GM19193 (cell line): ENCODE measurements around the gene MICAL3.

Experiments
- POLR2A ChIP-seq: IDR thresholded peaks from 4 replicates; pipeline ENCODE4 v1.6.1; 2011; ENCODE audit not compliant: insufficient read depth, insufficient read length; ENCODE audit errors: extremely low read depth

MICAL3 gene

DNA sequence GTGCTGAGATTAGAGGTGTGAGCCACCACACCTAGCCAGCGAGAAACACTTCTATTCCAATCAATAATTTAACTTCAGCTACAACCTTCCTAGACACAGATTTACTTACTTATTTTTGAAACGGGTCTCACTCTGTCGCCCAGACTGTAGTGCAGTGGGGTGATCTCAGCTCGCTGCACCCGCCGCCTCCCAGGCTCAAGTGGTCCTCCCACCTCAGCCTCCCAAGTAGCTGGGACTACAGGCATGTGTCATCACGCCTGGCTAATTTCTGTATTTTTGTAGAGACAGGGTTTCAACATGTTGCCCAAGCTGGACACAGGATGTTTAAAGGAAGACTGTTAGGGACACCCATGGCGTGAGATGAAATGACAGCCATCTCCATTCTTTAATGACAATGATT is 61.3 kb downstream of the MICAL3 start:
- no peak for TF ChIP-seq POLR2A

- TF ChIP-seq POLR2A: no peak
Measured at GRCh38 chr22:17962168-17962567, 62.2 kb downstream of the MICAL3 start.

DNA sequence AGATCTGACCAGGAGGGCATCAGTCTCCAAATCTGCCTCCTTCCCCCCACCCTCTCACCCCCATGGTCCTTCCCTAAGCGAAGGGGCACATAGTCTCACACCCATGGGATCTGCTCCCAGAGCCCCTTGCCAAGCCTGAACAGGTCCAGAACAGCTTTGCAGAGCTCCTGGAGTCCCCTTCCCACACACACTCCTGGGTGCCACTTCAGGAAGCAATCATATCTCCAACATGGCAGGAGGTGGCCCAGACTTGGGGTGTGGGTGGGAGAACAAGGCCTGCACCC is 63.0 kb downstream of the MICAL3 start:
- no peak for TF ChIP-seq POLR2A

DNA sequence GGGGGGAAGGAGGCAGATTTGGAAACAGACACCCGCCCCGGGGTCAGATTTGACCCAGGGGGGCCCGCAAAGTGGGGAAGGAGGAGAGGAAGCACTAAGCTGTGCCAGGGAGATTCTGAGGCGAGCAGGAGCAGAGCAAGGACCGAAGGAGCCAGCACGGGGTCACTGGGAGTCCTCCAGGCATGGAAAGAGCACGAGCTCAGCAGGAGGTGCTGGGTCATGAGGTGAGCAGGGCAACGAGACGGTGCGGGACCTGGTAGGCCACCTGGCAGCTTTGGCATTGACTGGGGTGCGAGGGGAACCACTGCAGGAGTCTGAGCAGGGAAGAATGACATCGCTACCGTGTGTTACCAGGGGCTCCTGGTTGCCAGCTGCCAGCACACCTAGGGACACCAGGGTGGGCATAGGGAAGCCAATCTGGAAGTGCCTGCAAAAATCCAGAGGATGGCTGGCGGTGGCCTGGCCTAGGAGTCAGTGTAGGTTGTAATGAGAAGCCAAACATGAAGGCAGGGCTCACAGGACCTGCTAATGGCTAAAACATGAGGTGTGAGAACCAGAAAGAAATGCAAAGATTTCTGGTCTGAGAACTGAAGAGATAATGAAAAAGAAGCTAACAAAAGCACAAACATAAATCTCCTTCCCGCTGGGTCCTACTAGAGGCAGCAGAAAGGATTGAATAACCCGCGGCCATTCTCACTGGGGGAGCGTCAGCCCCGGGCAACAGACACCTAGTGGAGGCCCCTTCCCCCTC is 63.5 kb downstream of the MICAL3 start:
- no peak for TF ChIP-seq POLR2A

GRCh38 chr22:17960011-17960410 is 64.3 kb downstream of the MICAL3 start:
- no peak for TF ChIP-seq POLR2A

DNA sequence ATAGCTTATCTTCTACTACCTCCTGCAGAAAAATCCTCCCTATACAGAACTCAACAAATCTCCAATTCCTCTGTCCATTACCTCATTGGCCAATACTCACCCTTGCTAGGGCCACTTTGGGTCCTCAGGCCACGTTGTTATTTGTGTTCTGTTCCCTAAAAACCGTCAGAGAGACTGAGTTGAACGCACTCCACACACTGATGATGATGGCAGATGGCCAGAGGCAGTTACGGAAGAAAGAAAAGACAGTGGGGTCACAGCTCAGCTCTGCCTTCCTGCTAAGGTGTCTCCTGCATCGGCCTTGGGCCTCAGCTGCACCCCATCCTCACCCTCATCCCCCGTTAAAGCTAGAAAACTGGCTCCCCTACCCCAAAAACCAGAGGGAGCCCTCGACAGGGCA is 66.2 kb downstream of the MICAL3 start:
- TF ChIP-seq POLR2A: no peak

- no peak for TF ChIP-seq POLR2A
Measured at GRCh38 chr22:17957693-17958092, 66.7 kb downstream of the MICAL3 start.

GRCh38 chr22:17957204-17957603 is 67.2 kb downstream of the MICAL3 start:
- no peak for TF ChIP-seq POLR2A

DNA sequence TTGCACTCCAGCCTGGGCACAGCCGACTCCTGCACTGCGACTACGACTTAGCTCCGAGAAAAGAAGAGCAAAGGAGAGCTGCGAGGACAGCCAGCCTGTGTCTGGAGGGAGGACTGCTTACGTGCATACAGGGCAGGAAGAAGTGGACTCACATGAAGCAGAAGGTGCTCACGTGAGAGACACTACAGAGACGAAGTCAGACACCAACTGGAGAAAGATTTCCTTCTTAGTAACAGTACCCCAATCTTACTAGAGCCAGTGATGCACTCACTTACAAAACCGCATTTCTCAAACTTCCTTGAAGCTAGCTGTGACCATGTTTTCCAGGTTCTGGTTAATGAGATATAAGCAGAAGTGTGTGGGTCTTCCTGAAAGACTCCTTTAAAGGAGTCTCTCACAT is 67.7 kb downstream of the MICAL3 start:
- TF ChIP-seq POLR2A: no peak

DNA sequence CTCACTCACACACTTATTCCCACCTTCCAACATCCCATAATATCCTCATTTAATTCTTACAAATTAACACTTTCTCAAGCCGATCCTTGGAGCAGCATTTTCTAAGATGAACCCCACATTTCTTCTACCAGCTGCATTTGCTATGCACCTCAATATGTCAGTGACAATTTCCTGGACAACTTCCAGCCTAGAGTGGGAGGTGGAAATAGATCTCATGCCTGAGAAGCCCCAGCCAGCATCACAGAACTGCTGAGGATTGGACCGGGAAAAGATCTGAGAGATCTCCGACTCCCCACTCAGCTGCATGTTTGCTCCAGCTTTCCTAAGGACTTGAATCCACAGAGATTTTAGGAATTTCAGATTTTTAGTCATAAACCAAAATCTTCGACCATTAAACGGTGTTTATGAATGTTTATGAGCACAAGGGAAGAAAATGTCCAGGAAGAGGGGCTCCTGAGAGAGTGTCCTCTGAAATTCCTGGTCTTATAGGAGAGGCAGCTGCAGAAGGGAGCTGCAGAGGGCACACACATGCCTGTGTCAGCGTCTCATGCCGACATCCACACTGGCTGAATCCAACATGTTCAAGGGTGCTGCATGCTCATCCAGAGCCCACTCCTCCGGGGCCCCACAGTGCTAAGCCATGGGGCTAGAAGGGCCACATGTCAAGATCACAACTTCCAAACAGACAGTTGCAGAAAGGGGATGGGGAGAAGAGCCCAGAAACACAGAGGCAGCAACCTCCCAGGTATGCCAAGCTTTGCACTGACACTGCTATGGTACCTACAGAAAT is 68.6 kb downstream of the MICAL3 start:
- no peak for TF ChIP-seq POLR2A

GRCh38 chr22:17954860-17955587 is 69.3 kb downstream of the MICAL3 start:
- no peak for TF ChIP-seq POLR2A

- no peak for TF ChIP-seq POLR2A
Measured at GRCh38 chr22:17954200-17954859, 70.0 kb downstream of the MICAL3 start.

DNA sequence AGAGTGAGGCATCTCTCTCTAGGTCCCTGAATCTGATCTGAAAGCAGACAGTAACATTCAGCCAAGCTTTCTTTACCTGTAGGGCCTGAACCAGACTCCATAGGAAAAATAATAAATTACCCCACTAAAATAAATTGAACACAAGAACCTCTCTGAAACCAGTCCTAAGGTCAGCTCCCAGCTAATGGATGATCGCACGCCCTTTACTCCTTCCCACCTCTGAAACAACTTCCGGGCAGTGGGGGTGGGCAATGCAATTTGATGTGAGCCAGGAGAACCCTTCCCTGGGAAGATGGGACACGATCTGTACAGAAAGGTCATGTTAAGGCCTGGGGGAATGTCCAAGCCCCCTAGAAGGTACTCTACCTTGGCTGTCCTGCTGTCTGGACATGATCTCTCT is 71.2 kb downstream of the MICAL3 start:
- no peak for TF ChIP-seq POLR2A

DNA sequence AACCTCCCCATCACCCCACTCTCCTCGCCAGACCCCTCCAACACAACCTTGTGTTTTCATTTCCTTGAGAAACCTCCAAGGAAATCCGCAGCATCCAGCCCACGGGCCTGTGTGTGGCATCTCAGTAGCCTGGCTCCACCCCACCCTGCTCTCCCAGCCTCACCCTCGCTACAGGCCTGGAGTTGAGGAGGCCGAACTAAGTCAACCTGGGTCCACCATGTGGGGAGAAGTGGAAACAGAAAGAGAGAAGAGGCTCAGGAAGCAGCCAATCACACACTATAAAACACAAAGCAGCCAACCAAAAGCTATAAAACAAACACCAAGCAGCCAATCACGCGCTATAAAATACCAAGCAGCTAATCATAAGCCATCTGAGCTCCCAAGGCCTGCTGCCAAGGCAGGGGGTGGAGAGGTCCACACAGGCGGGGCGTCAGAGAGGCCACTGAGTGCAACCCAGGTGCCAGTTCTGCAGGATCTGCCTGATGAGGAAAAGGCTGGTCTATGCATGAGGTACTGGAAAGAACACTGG is 72.0 kb downstream of the MICAL3 start:
- TF ChIP-seq POLR2A: no peak

- no peak for TF ChIP-seq POLR2A
Measured at GRCh38 chr22:17951315-17951714, 73.0 kb downstream of the MICAL3 start.
